Neuron (in vitro differentiated cells): Measurements from ENCODE around the gene NFS1.

Experiments
- H2AFZ ChIP-seq: one replicate; pipeline ENCODE4 v1.6.1; 2013; ENCODE audit warnings: low read depth, mild to moderate bottlenecking, inconsistent platforms, low read length, moderate library complexity
- H3K27me3 ChIP-seq: one replicate; pipeline ENCODE4 v1.6.1; 2013; ENCODE audit warnings: low read length; ENCODE audit not compliant: insufficient read depth
- H3K36me3 ChIP-seq: one replicate; pipeline ENCODE4 v1.6.1; 2013; ENCODE audit warnings: low read length; ENCODE audit not compliant: insufficient read depth
- H3K4me1 ChIP-seq: one replicate; pipeline ENCODE4 v1.6.1; 2013; ENCODE audit warnings: low read length; ENCODE audit not compliant: insufficient read depth
- H3K4me3 ChIP-seq: 2 replicates; pipeline ENCODE4 v1.5.1; 2013; ENCODE audit warnings: mild to moderate bottlenecking, low read length, moderate library complexity
- H3K9me3 ChIP-seq: one replicate; pipeline ENCODE4 v1.6.1; 2013; ENCODE audit warnings: low read length

The NFS1 gene

DNA sequence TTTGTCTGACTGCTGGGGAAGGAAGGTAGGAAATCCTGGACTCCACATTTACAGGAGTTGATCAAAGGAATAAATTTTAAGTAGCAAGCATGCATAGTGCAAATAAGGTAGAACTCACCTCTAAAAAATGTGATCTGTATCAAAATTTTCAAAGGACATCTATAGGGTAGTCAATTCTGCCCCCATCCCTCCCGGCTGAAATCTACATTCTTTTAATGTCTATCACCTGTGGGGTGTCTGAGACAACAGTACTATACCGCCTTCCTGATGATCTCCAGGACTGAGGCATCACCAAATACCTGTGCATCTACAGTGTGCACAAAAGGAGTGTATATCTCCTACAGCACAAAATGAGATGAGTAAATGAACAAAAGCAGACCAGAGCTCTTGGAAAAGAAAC is 54.3 kb downstream of the NFS1 start:
- Histone ChIP-seq H3K4me1 (no peaks in the 10 kb centered on the region), H3K9me3 (no peaks in the 10 kb centered on the region), H3K27me3 (no peaks in the 10 kb centered on the region), H3K36me3 (peaks cover 2% of the 10 kb centered on the region), H3K4me3 (no peak overlapping the region), H2AFZ (no peak overlapping the region)

DNA sequence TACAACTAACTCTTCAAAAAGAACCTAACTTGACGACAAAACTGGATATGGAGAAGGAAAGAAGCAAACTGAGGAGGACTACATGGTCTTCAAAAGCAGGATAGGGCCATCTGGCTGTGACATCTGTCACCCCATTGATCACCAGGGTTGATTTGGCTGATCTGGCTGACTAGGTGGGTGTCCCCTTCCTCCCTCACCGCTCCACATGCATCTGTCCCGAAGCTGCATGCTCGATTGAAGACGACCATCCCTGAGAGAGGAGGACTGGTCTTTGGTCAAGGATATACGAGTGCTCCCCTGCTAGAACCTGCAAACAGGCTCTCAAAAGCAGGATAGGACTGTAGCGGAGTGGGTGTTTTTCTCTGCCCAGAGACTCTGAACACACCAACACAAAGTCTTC is 56.1 kb downstream of the NFS1 start:
- Histone ChIP-seq H3K4me1 (no peaks in the 10 kb centered on the region), H3K27me3 (no peaks in the 10 kb centered on the region), H3K4me3 (no peak overlapping the region)

DNA sequence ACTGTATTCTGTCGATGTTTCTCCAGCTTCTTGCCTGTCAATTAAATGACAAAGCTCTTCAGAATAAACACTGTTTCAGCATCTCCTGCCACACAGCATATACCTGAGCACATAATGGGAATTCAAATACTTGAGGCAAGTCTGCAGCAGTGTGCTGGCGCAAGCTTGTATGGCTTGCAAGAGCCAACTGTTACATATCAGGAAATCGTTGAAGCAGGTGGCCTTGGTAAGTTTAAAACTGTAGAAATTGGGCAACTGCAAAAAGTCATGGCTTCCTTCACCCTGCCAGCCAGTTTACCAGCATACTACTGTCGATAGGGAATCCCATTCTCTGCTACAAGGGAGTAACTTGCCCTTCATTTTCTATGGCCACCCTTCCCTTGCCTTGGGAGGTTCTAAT is 57.4 kb downstream of the NFS1 start:
- H3K9me3 ChIP-seq, result no peaks in the 10 kb centered on the region
- H2AFZ ChIP-seq, result no peak overlapping the region
- no peaks in the 10 kb centered on the region for H3K36me3 ChIP-seq
- no peak overlapping the region for H3K4me3 ChIP-seq
- no peaks in the 10 kb centered on the region for H3K4me1 ChIP-seq
- H3K27me3 ChIP-seq, result no peaks in the 10 kb centered on the region

More for the DNA sequence above, 56.1 kb downstream of the NFS1 start:
- H3K9me3 ChIP-seq, result no peaks in the 10 kb centered on the region
- no peaks in the 10 kb centered on the region for H3K36me3 ChIP-seq
- H2AFZ ChIP-seq, result no peak overlapping the region

GRCh38 chr20:35640724-35641123 is 58.4 kb downstream of the NFS1 start:
- H3K4me3 ChIP-seq, result no peak overlapping the region
- H3K4me1 ChIP-seq, result no peaks in the 10 kb centered on the region
- no peaks in the 10 kb centered on the region for H3K27me3 ChIP-seq
- H2AFZ ChIP-seq, result no peak overlapping the region
- no peaks in the 10 kb centered on the region for H3K36me3 ChIP-seq
- H3K9me3 ChIP-seq, result no peaks in the 10 kb centered on the region

DNA sequence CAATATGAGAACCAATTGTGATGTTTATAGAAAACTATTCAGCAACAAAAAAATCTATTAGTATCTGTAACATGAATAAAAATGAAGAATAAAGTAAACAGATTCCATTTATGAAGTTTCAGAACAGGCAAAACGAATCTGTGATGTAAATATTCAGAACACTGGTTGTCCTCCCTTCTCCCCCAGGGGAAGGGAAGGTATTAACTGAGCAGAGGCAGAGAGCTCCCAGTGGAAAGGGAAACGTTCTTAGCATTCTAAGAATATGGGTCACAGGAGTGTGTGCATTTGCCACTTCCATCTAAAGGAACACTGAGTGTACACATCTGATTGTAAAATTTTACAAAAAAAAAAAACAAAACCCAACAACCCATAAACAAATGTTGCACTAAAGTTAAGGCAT is 60.4 kb downstream of the NFS1 start:
- Histone ChIP-seq H3K9me3 (no peaks in the 10 kb centered on the region), H2AFZ (no peak overlapping the region), H3K4me3 (no peak overlapping the region), H3K27me3 (no peaks in the 10 kb centered on the region), H3K36me3 (no peaks in the 10 kb centered on the region), H3K4me1 (no peaks in the 10 kb centered on the region)

GRCh38 chr20:35637276-35637675 is 61.9 kb downstream of the NFS1 start:
- Histone ChIP-seq H3K36me3 (peaks cover 7% of the 10 kb centered on the region), H3K9me3 (no peaks in the 10 kb centered on the region), H2AFZ (no peak overlapping the region), H3K4me3 (no peak overlapping the region), H3K4me1 (no peaks in the 10 kb centered on the region), H3K27me3 (no peaks in the 10 kb centered on the region)

DNA sequence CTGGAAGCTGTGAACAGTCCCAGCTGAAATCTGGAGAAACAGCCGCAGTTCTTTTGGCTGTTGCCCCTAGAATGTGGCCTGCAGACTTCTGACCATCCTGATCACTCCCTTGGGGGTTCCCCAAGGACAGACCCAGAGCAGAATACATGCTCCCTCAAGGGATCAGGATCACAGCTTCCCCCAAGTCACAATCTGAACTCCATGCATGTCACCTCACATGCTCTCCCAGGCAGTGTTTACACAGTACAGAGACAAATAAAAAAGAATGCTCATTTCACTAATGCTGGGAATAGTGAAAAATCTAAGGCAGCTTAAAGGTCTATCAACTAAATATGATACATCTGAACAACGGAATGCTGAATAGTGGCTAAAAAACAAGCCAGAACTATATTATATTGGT is 63.1 kb downstream of the NFS1 start:
- no peaks in the 10 kb centered on the region for H3K4me1 ChIP-seq
- no peak overlapping the region for H3K4me3 ChIP-seq
- no peaks in the 10 kb centered on the region for H3K27me3 ChIP-seq
- no peak overlapping the region for H2AFZ ChIP-seq
- no peaks in the 10 kb centered on the region for H3K9me3 ChIP-seq
- H3K36me3 ChIP-seq, result peaks cover 18% of the 10 kb centered on the region

GRCh38 chr20:35635652-35636051 is 63.5 kb downstream of the NFS1 start:
- no peak overlapping the region for H2AFZ ChIP-seq
- no peaks in the 10 kb centered on the region for H3K27me3 ChIP-seq
- H3K9me3 ChIP-seq, result no peaks in the 10 kb centered on the region
- no peaks in the 10 kb centered on the region for H3K4me1 ChIP-seq
- H3K4me3 ChIP-seq, result no peak overlapping the region
- H3K36me3 ChIP-seq, result peaks cover 22% of the 10 kb centered on the region

GRCh38 chr20:35632539-35633115 is 66.5 kb downstream of the NFS1 start:
- Histone ChIP-seq H2AFZ (no peak overlapping the region), H3K27me3 (no peaks in the 10 kb centered on the region), H3K4me1 (no peaks in the 10 kb centered on the region), H3K36me3 (peaks cover 45% of the 10 kb centered on the region), H3K9me3 (no peaks in the 10 kb centered on the region), H3K4me3 (no peak overlapping the region)

GRCh38 chr20:35630636-35631035 is 68.5 kb downstream of the NFS1 start:
- peaks cover 62% of the 10 kb centered on the region for H3K36me3 ChIP-seq

DNA sequence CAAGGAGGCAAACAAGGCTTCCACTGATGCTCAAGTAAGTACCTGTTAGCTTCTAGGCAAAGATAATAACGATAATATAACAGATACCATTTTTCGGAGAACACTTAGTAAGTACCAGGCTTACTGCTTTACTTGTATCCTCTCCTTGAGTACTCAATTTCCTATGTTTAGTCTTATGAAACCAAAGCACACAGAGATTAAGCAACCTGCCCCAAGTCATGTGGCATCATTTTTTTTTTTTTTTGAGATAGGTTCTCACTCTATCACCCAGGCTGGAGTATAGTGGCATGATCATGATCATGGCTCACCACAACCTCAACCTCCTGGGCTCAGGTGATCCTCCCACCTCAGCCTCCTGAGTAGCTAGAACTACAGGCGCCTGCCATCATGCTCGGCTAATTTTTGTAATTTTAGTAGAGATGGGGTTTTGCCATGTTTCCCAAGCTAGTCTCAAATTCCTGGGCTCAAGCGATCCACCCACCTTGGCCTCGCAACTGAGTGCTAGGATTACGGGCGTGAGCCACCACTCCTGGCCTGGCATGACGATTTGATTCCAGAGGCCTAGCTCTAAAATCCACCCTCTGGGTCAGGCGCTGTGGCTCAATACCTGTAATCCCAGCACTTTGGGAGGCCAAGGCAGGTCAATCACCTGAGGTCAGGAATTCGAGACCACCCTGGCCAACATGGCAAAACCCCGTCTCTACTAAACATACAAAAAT is 69.6 kb downstream of the NFS1 start:
- H3K4me1 ChIP-seq, result no peaks in the 10 kb centered on the region
- H3K36me3 ChIP-seq, result peaks cover 68% of the 10 kb centered on the region
- no peak overlapping the region for H2AFZ ChIP-seq
- no peak overlapping the region for H3K4me3 ChIP-seq
- no peaks in the 10 kb centered on the region for H3K9me3 ChIP-seq
- H3K27me3 ChIP-seq, result no peaks in the 10 kb centered on the region

More at GRCh38 chr20:35630636-35631035, 68.5 kb downstream of the NFS1 start:
- H3K4me3 ChIP-seq, result no peak overlapping the region
- no peaks in the 10 kb centered on the region for H3K9me3 ChIP-seq
- H3K4me1 ChIP-seq, result no peaks in the 10 kb centered on the region
- H2AFZ ChIP-seq, result no peak overlapping the region
- no peaks in the 10 kb centered on the region for H3K27me3 ChIP-seq

DNA sequence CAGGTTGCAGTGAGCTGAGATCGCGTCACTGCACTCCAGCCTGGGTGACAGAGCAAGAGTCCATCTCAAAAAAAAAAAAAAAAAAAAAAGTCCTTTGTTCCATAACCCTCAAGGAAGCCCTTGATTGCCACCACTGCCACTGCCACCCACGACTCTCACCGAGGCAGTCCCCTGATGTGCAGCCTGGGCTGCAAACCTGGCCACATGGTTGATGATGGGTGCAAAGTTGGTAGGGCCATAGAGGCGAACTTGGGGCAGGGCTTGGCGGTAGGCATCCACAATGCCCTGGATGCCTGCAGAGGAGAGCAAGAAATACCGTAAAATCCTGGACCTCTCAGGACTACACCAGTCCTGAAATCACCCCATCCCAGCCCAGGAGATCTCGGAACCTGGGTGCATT is 72.0 kb downstream of the NFS1 start:
- no peak overlapping the region for H3K4me3 ChIP-seq
- no peaks in the 10 kb centered on the region for H3K9me3 ChIP-seq
- no peaks in the 10 kb centered on the region for H3K4me1 ChIP-seq
- peaks cover 59% of the 10 kb centered on the region for H3K36me3 ChIP-seq
- no peak overlapping the region for H2AFZ ChIP-seq
- H3K27me3 ChIP-seq, result no peaks in the 10 kb centered on the region

DNA sequence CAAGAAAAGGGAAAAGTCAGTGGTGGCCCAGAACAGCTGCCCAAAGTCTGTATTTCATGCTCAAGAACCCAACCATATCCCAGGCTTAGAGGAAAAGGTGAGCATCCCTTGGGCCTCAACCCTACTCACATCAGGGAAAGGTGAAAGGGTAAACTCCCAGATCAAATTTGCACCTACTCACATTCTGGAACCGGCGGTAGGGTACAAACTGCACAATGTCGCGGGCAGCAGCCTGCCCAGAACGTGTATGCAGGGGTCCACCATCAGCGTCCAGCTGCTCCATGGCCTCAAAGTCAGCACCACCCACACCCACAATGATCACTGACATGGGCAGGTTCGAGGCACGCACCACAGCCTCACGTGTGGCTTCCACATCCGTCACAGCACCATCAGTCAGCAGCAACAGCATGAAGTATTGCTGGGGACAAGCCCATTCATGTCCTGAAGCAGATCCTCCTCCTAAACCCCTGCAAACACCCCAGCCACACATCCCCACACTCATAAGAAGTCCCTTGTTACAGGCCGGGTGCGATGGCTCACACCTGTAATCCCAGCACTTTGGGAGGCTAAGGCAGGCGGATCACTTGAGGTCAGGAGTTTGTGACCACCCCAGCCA is 72.7 kb downstream of the NFS1 start:
- H3K4me3 ChIP-seq, result no peak overlapping the region
- no peaks in the 10 kb centered on the region for H3K27me3 ChIP-seq
- no peaks in the 10 kb centered on the region for H3K9me3 ChIP-seq
- H2AFZ ChIP-seq, result no peak overlapping the region
- H3K36me3 ChIP-seq, result peaks cover 55% of the 10 kb centered on the region
- H3K4me1 ChIP-seq, result no peaks in the 10 kb centered on the region
